HepG2 (cell line): Measurements from ENCODE around the gene PHLPP2. TPM values are rescaled to one million over a fixed set of nuclear protein-coding genes. Genes with fewer than 3 reads are reported as not detected.

Experiments used
- ARNT ChIP-seq: fragments of 450-650 bp; IDR thresholded peaks from 2 replicates; pipeline ENCODE4 v1.6.1; 2017
- CHD2 ChIP-seq: IDR thresholded peaks from 2 replicates; pipeline ENCODE4 v1.6.1; 2011; ENCODE audit warnings: low read depth, low read length, improper control_type of control experiment
- MED8 ChIP-seq: sonication (generic); formaldehyde crosslinking; IDR thresholded peaks from 2 replicates; pipeline ENCODE4 v1.8.1; 2023; ENCODE audit warnings: mild to moderate bottlenecking, missing genetic modification reagents; ENCODE audit not compliant: insufficient replicate concordance
- ZMYM3 ChIP-seq: sonication (generic); formaldehyde crosslinking; IDR thresholded peaks from 2 replicates; pipeline ENCODE4 v1.5.1; 2020; ENCODE audit warnings: mild to moderate bottlenecking, missing genetic modification reagents
- polyA plus RNA-seq, 8 experiments: library from polyadenylated mRNA; depleted of rRNA in 3 of 8; stranded (reverse) in 7 of 8; unstranded in 1 of 8; fragments of >200 nt; fragmentation: Illumina TruSeq in 4 of 8; extraction: Trizol in 4 of 8; gene quantifications; 2 replicates each; pipeline versions ENCODE4 v1.2.1 to v1.2.3, GENCODE V29; 2011 to 2016; ENCODE audit warnings: low read depth in 4 of 8, missing spikeins in 1 of 8, mixed read lengths in 1 of 8; ENCODE audit not compliant: insufficient read depth in 1 of 8
- total RNA-seq, 5 experiments: library from RNA; depleted of rRNA; stranded (reverse); fragments of >200 nt; fragmentation: Illumina TruSeq; extraction: Trizol; gene quantifications; 2 replicates each; pipeline ENCODE4 v1.2.3, GENCODE V29; 2016; ENCODE audit warnings: low read depth in 1 of 5
- TF ChIP-seq, protein P1 (sequence below): sonication (generic); formaldehyde crosslinking; IDR thresholded peaks from 2 replicates; pipeline ENCODE4 v1.4.0; 2020; ENCODE audit warnings: missing genetic modification reagents, borderline replicate concordance
- TF ChIP-seq, protein P2 (sequence below): sonication (generic); formaldehyde crosslinking; IDR thresholded peaks from 2 replicates; pipeline ENCODE4 v1.4.0; 2020; ENCODE audit warnings: missing genetic modification reagents; ENCODE audit errors: not compliant biosample characterization

Gene PHLPP2
- total and polyA plus RNA-seq, 2 of the 13 experiments (the other 11 are each of a cell fraction or from before 2014, with no cell fraction given): 8.9 TPM

DNA sequence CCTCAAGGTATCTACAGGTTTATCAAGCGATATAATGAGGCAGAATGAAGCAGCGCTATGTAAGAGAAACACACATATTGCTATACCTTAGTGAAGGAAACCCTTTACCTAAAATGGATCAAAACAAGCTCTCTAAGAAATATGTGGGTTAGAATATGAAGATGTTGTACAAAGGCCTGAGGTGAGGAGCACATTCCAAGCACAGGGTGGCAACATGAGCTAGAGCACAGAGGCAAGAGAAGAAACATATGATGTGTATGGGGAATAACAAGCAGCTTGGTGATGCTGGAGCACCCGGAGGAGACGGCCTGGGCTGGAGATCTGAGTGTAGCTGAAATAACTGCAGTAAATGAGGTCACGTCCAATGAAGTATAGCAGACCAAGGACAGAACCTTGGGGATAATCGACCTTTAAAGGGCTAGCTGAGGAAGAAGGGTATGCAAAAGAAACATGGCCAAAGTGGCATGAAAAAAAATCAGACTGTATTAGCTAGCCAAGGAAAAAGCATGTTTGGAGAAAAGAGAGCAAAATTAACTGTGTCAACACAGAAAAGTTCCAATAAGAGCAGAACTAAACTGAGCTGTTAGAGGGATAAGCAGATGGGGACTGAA lies 54.5 kb downstream of the PHLPP2 start (continued):
- TF ChIP-seq, protein P1, sequence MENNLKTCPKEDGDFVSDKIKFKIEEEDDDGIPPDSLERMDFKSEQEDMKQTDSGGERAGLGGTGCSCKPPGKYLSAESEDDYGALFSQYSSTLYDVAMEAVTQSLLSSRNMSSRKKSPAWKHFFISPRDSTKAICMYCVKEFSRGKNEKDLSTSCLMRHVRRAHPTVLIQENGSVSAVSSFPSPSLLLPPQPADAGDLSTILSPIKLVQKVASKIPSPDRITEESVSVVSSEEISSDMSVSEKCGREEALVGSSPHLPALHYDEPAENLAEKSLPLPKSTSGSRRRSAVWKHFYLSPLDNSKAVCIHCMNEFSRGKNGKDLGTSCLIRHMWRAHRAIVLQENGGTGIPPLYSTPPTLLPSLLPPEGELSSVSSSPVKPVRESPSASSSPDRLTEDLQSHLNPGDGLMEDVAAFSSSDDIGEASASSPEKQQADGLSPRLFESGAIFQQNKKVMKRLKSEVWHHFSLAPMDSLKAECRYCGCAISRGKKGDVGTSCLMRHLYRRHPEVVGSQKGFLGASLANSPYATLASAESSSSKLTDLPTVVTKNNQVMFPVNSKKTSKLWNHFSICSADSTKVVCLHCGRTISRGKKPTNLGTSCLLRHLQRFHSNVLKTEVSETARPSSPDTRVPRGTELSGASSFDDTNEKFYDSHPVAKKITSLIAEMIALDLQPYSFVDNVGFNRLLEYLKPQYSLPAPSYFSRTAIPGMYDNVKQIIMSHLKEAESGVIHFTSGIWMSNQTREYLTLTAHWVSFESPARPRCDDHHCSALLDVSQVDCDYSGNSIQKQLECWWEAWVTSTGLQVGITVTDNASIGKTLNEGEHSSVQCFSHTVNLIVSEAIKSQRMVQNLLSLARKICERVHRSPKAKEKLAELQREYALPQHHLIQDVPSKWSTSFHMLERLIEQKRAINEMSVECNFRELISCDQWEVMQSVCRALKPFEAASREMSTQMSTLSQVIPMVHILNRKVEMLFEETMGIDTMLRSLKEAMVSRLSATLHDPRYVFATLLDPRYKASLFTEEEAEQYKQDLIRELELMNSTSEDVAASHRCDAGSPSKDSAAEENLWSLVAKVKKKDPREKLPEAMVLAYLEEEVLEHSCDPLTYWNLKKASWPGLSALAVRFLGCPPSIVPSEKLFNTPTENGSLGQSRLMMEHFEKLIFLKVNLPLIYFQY (CRISPR knock-in tag): no peak
- TF ChIP-seq ARNT (no peak), CHD2 (no peak), MED8 (CRISPR knock-in tag) (no peak), ZMYM3 (CRISPR knock-in tag) (no peak)
- TF ChIP-seq, protein P2, sequence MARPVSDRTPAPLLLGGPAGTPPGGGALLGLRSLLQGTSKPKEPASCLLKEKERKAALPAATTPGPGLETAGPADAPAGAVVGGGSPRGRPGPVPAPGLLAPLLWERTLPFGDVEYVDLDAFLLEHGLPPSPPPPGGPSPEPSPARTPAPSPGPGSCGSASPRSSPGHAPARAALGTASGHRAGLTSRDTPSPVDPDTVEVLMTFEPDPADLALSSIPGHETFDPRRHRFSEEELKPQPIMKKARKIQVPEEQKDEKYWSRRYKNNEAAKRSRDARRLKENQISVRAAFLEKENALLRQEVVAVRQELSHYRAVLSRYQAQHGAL: no peak
